Measurements from ENCODE around the gene LFNG. TPM values are rescaled to one million over a fixed set of nuclear protein-coding genes. Genes with fewer than 3 reads are reported as not detected.

The LFNG gene
- total RNA-seq, 1 experiment from 2014 or later, result 7.7 TPM

GRCh38 chr7:2480070-2480408 is 39.5 kb upstream of the LFNG start:
- in situ Hi-C loops (cut with HindIII; ENCODE audit: low pct_unique_long_range_greater_than_20kb, low sequenced_read_pairs), result no loop called here
- DNase-seq (ENCODE audit: low read depth, low spot score), result no peak

GRCh38 chr7:2481195-2481594 is 38.4 kb upstream of the LFNG start:
- no peak for DNase-seq (ENCODE audit: low read depth, low spot score)
- in situ Hi-C loops (cut with HindIII; ENCODE audit: low pct_unique_long_range_greater_than_20kb, low sequenced_read_pairs), result no loop called here

- DNase-seq (ENCODE audit: low read depth, low spot score), result no peak
- in situ Hi-C loops (cut with HindIII; ENCODE audit: low pct_unique_long_range_greater_than_20kb, low sequenced_read_pairs), result no loop called here
Observed at GRCh38 chr7:2482725-2483451, 36.7 kb upstream of the LFNG start.

GRCh38 chr7:2483494-2483893 is 36.1 kb upstream of the LFNG start:
- in situ Hi-C loops (cut with HindIII; ENCODE audit: low pct_unique_long_range_greater_than_20kb, low sequenced_read_pairs), result no loop called here
- DNase-seq (ENCODE audit: low read depth, low spot score), result no peak

- no peak for DNase-seq (ENCODE audit: low read depth, low spot score)
- in situ Hi-C loops (cut with HindIII; ENCODE audit: low pct_unique_long_range_greater_than_20kb, low sequenced_read_pairs), result no loop called here
Observed at GRCh38 chr7:2484868-2485267, 34.7 kb upstream of the LFNG start.

- in situ Hi-C loops (cut with HindIII; ENCODE audit: low pct_unique_long_range_greater_than_20kb, low sequenced_read_pairs), result no loop called here
- DNase-seq (ENCODE audit: low read depth, low spot score), result no peak
Observed at GRCh38 chr7:2487586-2488271, 31.8 kb upstream of the LFNG start.

GRCh38 chr7:2488272-2488645 is 31.3 kb upstream of the LFNG start:
- no peak for DNase-seq (ENCODE audit: low read depth, low spot score)
- in situ Hi-C loops (cut with HindIII; ENCODE audit: low pct_unique_long_range_greater_than_20kb, low sequenced_read_pairs), result no loop called here

GRCh38 chr7:2488681-2489080 is 30.9 kb upstream of the LFNG start:
- no peak for DNase-seq (ENCODE audit: low read depth, low spot score)
- in situ Hi-C loops (cut with HindIII; ENCODE audit: low pct_unique_long_range_greater_than_20kb, low sequenced_read_pairs), result no loop called here

GRCh38 chr7:2490181-2490651 is 29.4 kb upstream of the LFNG start:
- in situ Hi-C loops (cut with HindIII; ENCODE audit: low pct_unique_long_range_greater_than_20kb, low sequenced_read_pairs), result no loop called here
- no peak for DNase-seq (ENCODE audit: low read depth, low spot score)

GRCh38 chr7:2492038-2492437 is 27.5 kb upstream of the LFNG start:
- no peak for DNase-seq (ENCODE audit: low read depth, low spot score)
- in situ Hi-C loops (cut with HindIII; ENCODE audit: low pct_unique_long_range_greater_than_20kb, low sequenced_read_pairs), result no loop called here

- no peak for DNase-seq (ENCODE audit: low read depth, low spot score)
- in situ Hi-C loops (cut with HindIII; ENCODE audit: low pct_unique_long_range_greater_than_20kb, low sequenced_read_pairs), result no loop called here
Observed at GRCh38 chr7:2493205-2494164, 26.1 kb upstream of the LFNG start.

GRCh38 chr7:2494191-2495130 is 25.1 kb upstream of the LFNG start:
- in situ Hi-C loops (cut with HindIII; ENCODE audit: low pct_unique_long_range_greater_than_20kb, low sequenced_read_pairs), result no loop called here

GRCh38 chr7:2495418-2496299 is 23.9 kb upstream of the LFNG start:
- no peak for DNase-seq (ENCODE audit: low read depth, low spot score)
- in situ Hi-C loops (cut with HindIII; ENCODE audit: low pct_unique_long_range_greater_than_20kb, low sequenced_read_pairs), result no loop called here

More at GRCh38 chr7:2494191-2495130, 25.1 kb upstream of the LFNG start:
- no peak for DNase-seq (ENCODE audit: low read depth, low spot score)

GRCh38 chr7:2496375-2496774 is 23.2 kb upstream of the LFNG start:
- in situ Hi-C loops (cut with HindIII; ENCODE audit: low pct_unique_long_range_greater_than_20kb, low sequenced_read_pairs), result no loop called here
- DNase-seq (ENCODE audit: low read depth, low spot score), result no peak

- no peak for DNase-seq (ENCODE audit: low read depth, low spot score)
- in situ Hi-C loops (cut with HindIII; ENCODE audit: low pct_unique_long_range_greater_than_20kb, low sequenced_read_pairs), result no loop called here
Observed at GRCh38 chr7:2497065-2497464, 22.5 kb upstream of the LFNG start.

GRCh38 chr7:2497500-2498336 is 21.9 kb upstream of the LFNG start:
- no peak for DNase-seq (ENCODE audit: low read depth, low spot score)

More at GRCh38 chr7:2497500-2498336, 21.9 kb upstream of the LFNG start:
- in situ Hi-C loops (cut with HindIII; ENCODE audit: low pct_unique_long_range_greater_than_20kb, low sequenced_read_pairs), result no loop called here
